Dendritic cell treated with granulocyte-macrophage colony-stimulating factor and Interleukin-4, amounts not matched to agents 40 ng/mL and 50 ng/mL, for 4 days (primary cell): ENCODE measurements around the gene TMEM121.
"Not testable (repeated sequence)": the region's sequence is repeated elsewhere in the genome, so short reads cannot be mapped to it uniquely, and the experiment has no call there.

Experiments
- H3K27ac Mint-ChIP-seq: one replicate; pipeline ENCODE4 v1.8.0; 2022; ENCODE audit warnings: mild to moderate bottlenecking, mixed read lengths
- H3K27me3 Mint-ChIP-seq: one replicate; pipeline ENCODE4 v1.8.0; 2022; ENCODE audit warnings: mild to moderate bottlenecking, mixed read lengths
- H3K36me3 Mint-ChIP-seq: one replicate; pipeline ENCODE4 v1.8.0; 2022; ENCODE audit warnings: low read depth, mixed read lengths
- H3K4me1 Mint-ChIP-seq: one replicate; pipeline ENCODE4 v1.8.0; 2022; ENCODE audit warnings: low read depth, mixed read lengths
- H3K4me3 Mint-ChIP-seq: one replicate; pipeline ENCODE4 v1.8.0; 2022; ENCODE audit warnings: mild to moderate bottlenecking, moderate library complexity, mixed read lengths
- H3K9me3 Mint-ChIP-seq: one replicate; pipeline ENCODE4 v1.8.0; 2022; ENCODE audit warnings: mixed read lengths
- intact Hi-C: fragments of 100-400 bp; cut with micrococcal nuclease; formaldehyde crosslinking; loops from one replicate; pipeline ENCODE4 v1.15.0; 2022

TMEM121 gene

GRCh38 chr14:105578070-105578469 lies 51.7 kb downstream of the TMEM121 start:
- H3K4me3 Mint-ChIP-seq = no peak overlapping the region
- no peaks in the 10 kb centered on the region for H3K4me1 Mint-ChIP-seq

DNA sequence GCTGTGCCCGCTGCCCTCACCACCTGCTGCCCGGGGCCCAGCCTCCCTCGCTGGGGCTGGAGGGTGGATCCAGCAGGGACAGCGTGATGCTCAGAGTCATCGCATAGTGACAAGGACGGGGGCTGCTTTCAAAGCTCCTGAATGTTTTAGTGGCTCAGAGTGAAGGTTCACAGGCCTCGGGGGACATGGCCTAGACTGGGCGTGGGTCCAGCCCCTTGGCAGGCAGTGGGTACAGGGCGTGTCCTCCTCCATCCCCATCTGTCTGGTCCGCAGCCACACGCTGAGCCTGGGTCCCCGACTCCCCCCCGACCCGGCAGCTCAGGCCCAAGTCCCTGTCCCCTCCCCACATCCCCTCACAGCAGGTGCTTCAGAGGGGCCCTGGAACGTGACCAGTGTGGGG lies 52.8 kb downstream of the TMEM121 start:
- H3K27me3 Mint-ChIP-seq, intact Hi-C loops, H3K36me3 Mint-ChIP-seq, H3K9me3 Mint-ChIP-seq, H3K27ac Mint-ChIP-seq, H3K4me3 Mint-ChIP-seq, H3K4me1 Mint-ChIP-seq: not testable (repeated sequence)

More at GRCh38 chr14:105578070-105578469, 51.7 kb downstream of the TMEM121 start:
- peaks cover 6% of the 10 kb centered on the region for H3K27me3 Mint-ChIP-seq
- no peaks in the 10 kb centered on the region for H3K9me3 Mint-ChIP-seq
- no peaks in the 10 kb centered on the region for H3K36me3 Mint-ChIP-seq
- intact Hi-C loops = no loop called here
- no peak overlapping the region for H3K27ac Mint-ChIP-seq
